GM21528 (cell line): ENCODE measurements around the gene TSPAN32.

Experiments used
- ATAC-seq: cut with Tn5 transposase; IDR thresholded peaks from one replicate; pipeline ENCODE4 v1.9.1; 2021; ENCODE audit warnings: mild to moderate bottlenecking, moderate library complexity; ENCODE audit not compliant: unreplicated experiment, low FRiP score

TSPAN32 gene, protein sequence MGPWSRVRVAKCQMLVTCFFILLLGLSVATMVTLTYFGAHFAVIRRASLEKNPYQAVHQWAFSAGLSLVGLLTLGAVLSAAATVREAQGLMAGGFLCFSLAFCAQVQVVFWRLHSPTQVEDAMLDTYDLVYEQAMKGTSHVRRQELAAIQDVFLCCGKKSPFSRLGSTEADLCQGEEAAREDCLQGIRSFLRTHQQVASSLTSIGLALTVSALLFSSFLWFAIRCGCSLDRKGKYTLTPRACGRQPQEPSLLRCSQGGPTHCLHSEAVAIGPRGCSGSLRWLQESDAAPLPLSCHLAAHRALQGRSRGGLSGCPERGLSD

DNA sequence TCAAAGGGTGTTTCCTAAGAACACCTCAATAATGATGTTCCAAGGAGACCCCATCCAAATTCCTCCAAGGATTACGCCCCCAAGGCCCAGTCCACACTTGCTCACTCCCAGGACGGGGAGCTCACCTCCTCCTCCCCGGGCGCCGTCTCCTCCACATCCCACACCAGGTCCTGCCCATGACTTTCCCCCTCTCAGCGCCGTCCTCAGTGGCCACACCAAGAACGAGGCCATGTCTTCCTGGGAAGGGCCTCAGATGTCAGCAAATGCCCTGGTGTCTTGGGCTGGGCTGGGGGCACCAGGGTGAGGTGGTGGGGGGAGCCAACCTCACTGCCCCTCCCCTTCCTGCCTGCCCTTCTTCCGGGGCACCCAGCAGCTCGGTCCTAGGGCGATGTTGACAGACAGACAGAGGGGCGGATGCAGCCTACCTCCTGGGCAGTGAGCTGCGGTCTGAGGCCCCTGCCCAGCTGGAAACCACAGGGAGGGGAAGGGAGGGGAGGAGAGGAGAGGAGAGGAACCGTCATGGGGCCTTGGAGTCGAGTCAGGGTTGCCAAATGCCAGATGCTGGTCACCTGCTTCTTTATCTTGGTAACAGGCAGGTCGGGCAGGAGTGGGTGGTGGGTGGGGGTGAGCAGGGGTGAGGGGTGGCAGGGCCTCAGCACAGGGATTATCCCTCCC lies at the start of gene TSPAN32, which contains the start of gene C11orf21:
Gene TSPAN32, plus strand, starts transcription at position 383 of the 675 bp plus-strand sequence. Its CDS starts 137 bp downstream, at position 520.
Gene C11orf21, minus strand, starts transcription at position 288 of the 675 bp plus-strand sequence. Its CDS starts 110 bp downstream, at position 178.
- ATAC-seq: peak; percentile 47

- ATAC-seq: no peak
These were observed 49.8 kb upstream of the TSPAN32 start for GRCh38 chr11:2252018-2252417.

DNA sequence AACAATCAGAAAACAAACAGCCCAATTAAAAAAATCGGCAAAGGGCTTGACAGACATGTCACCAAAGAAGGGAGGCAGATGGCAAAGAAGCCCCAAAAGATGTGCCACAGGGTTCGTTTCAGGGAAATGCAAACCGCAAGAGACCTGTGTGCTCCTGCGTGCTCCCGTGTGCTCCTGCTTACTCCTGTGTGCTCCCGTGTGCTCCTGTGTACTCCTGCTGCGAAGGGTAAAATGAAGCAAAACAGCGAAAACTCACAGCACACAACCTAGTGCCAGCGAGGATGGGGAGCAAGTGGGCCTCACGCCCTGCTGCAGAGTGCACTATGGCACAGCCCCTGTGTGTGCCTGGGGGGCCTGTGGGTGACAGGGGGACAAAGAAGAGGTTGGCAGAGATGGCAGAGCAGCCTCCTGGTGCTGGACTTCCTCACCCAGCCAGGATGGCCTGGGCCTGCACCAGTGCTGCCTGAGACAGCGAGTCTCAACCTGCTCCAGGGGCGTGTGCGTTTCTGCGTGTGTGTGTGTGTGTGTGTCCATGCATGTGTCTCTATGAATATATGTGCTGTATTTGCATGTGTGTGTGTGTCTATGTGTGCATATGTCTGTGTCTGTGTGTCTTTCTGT lies 45.4 kb upstream of the TSPAN32 start:
- no peak for ATAC-seq

GRCh38 chr11:2256951-2257700 lies 44.7 kb upstream of the TSPAN32 start:
- no peak for ATAC-seq

- no peak for ATAC-seq
These were observed 43.0 kb upstream of the TSPAN32 start for GRCh38 chr11:2258501-2259465.

- no peak for ATAC-seq
These were observed 42.4 kb upstream of the TSPAN32 start for GRCh38 chr11:2259466-2259830.

DNA sequence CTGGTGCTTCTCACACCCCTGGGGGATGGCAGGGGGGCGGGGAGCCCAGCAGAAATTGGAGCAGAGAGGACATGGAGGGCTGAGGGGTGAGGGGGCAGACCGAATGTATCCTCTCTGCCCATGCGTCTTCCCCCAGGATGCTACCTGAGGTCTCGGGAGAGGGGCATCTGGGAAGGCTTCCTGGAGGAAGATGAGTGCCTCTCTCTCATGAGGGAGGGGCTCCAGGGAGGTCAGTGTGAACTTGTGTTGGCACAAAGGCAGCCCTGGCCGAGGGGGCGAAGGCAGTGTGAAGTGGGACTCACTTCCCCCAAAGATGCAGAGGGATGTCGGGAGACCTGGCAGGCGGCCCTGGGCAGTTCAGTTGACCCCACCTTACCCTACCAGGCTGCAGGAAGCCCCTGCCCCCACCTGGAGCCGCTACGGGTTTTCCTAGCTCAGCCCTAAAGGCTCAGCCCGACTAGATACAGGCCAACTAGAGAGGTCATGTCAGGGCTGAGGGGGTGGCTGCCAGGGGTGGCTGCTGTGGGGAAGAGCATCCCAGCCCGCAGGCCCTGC lies 41.8 kb upstream of the TSPAN32 start:
- ATAC-seq: no peak

- no peak for ATAC-seq
These were observed 41.1 kb upstream of the TSPAN32 start for GRCh38 chr11:2260491-2261364.

GRCh38 chr11:2261436-2262230 lies 40.2 kb upstream of the TSPAN32 start:
- ATAC-seq: no peak

DNA sequence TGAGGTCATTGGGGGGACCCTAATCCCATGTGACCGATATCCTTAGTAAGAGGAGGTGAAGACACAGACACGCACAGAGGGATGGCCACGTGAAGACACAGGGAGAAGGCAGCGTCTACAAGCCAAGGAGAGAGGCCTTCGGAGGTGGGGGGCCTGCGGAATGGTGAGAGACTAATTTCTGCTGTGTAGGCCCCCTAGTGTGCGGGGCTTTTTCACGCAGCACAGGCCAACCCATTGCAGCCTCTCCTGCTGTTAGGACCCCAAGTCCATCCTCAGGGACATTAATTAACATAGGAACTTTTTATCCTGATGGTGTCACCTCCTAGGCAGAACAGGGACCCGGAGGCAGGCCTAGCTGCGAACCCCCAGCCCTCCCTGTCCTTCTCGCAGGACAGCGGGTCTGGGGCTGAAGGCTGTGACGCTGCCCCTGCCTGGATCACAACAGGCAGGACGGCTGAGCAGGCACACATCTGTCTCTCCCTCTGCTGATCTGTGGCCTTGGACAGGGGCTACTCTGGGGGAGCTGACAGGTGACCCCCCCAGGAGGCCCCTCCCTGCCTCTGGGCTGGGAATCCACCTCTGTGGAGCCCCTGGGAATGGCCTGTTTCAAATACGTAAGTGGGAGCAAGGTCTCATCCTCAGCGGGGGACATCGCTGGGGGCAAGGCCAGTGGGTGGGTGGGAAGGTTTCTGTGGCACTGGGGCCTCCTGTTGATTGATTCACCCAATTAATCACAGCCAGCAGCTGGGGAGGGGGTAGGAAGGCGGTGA lies 39.3 kb upstream of the TSPAN32 start:
- no peak for ATAC-seq

- ATAC-seq: no peak
These were observed 38.7 kb upstream of the TSPAN32 start for GRCh38 chr11:2263071-2263565.

- ATAC-seq: no peak
These were observed 38.0 kb upstream of the TSPAN32 start for GRCh38 chr11:2263724-2264360.

- no peak for ATAC-seq
These were observed 37.3 kb upstream of the TSPAN32 start for GRCh38 chr11:2264366-2265053.

DNA sequence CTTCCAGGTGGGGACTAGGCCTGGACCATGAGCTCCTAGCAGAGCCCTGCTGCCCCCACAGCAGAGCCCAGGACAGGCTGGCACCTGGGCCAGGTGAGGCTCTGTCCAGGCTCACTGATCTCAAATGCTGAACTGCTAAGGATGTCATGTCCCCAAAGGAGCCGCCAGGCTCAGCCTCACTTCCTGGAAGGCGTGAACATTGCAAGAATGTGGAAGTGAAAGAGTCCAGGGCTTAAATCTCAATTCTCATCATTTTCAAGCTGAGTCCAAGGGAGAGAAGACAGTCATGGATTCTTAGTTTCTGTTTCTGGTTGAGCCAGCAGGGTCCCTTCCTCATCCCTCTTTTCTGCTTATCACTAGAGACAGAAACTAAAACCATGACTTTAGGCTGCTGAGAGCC lies 36.4 kb upstream of the TSPAN32 start:
- peak; percentile 58 for ATAC-seq

GRCh38 chr11:2265854-2266585 lies 35.8 kb upstream of the TSPAN32 start:
- ATAC-seq: no peak
